ENCODE measurements around the gene IGFN1. TPM values are rescaled to one million over a fixed set of nuclear protein-coding genes. Genes with fewer than 3 reads are reported as not detected.

IGFN1 gene
- total and polyA plus RNA-seq, 4 donors, result 0.03 to 0.14 (median 0.08) TPM; not detected in 1

- no peak for TF ChIP-seq REST (IDR thresholded peaks at IDR 0.05)
- no peak for TF ChIP-seq FOXA2 (IDR thresholded peaks at IDR 0.05)
- no peak for TF ChIP-seq ZBTB33 (IDR thresholded peaks at IDR 0.05)
- no peak for TF ChIP-seq MAX (IDR thresholded peaks at IDR 0.05)
- no peak for TF ChIP-seq ATF3 (IDR thresholded peaks at IDR 0.05)
- TF ChIP-seq RXRA (IDR thresholded peaks at IDR 0.05), result no peak
- no peak for TF ChIP-seq NR2F2 (IDR thresholded peaks at IDR 0.05)
- no peak for TF ChIP-seq HNF4G (IDR thresholded peaks at IDR 0.05)
- Histone ChIP-seq H3K4me1 (ENCODE audit: control insufficient read depth in 4 of 4, insufficient read depth in 4 of 4, low read length in 3 of 4) (no peaks in the 10 kb centered on the region), H3K27me3 (ENCODE audit: control insufficient read depth in 4 of 4, insufficient read depth in 4 of 4, low read length in 3 of 4) (peaks cover 0 to 3% (median 0%) of the 10 kb centered on the region in 4 donors), H3K27ac (ENCODE audit: low read depth in 1 of 2, low read length in 2 of 2) (no peak overlapping the region), H3K4me3 (ENCODE audit: low read depth in 1 of 3, low read length in 3 of 3) (no peak overlapping the region), H3K9me3 (ENCODE audit: control insufficient read depth in 4 of 4, low read length in 3 of 4) (no peaks in the 10 kb centered on the region), H3K9ac (ENCODE audit: low read depth in 1 of 2, low read length in 2 of 2) (no peak overlapping the region), H3K36me3 (ENCODE audit: control insufficient read depth in 4 of 4, insufficient read depth in 3 of 4, low read depth in 1 of 4, low read length in 3 of 4) (no peaks in the 10 kb centered on the region)
- DNase-seq (ENCODE audit: low spot score), result no peak
- WGBS, result 85% methylated on average over 10 of the region's 10 CpGs
Measured at GRCh38 chr1:201272799-201273198, 82.2 kb downstream of the IGFN1 start.

- Histone ChIP-seq H3K27ac (ENCODE audit: low read depth in 1 of 2, low read length in 2 of 2) (no peak overlapping the region), H3K36me3 (ENCODE audit: control insufficient read depth in 4 of 4, insufficient read depth in 3 of 4, low read depth in 1 of 4, low read length in 3 of 4) (no peaks in the 10 kb centered on the region), H3K27me3 (ENCODE audit: control insufficient read depth in 4 of 4, insufficient read depth in 4 of 4, low read length in 3 of 4) (peaks cover 0 to 4% (median 0%) of the 10 kb centered on the region in 4 donors), H3K9me3 (ENCODE audit: control insufficient read depth in 4 of 4, low read length in 3 of 4) (no peaks in the 10 kb centered on the region), H3K4me1 (ENCODE audit: control insufficient read depth in 4 of 4, insufficient read depth in 4 of 4, low read length in 3 of 4) (no peaks in the 10 kb centered on the region), H3K4me3 (ENCODE audit: low read depth in 1 of 3, low read length in 3 of 3) (no peak overlapping the region), H3K9ac (ENCODE audit: low read depth in 1 of 2, low read length in 2 of 2) (no peak overlapping the region)
- no peak for TF ChIP-seq HNF4G (IDR thresholded peaks at IDR 0.05)
- TF ChIP-seq FOXA1 (IDR thresholded peaks at IDR 0.05), result no peak
- no peak for TF ChIP-seq ATF3 (IDR thresholded peaks at IDR 0.05)
- TF ChIP-seq MAX (IDR thresholded peaks at IDR 0.05), result no peak
- TF ChIP-seq SP1 (IDR thresholded peaks at IDR 0.05), result no peak
- TF ChIP-seq ZBTB33 (IDR thresholded peaks at IDR 0.05), result no peak
- no peak for TF ChIP-seq NR2F2 (IDR thresholded peaks at IDR 0.05)
- 93% methylated on average over 12 of the region's 12 CpGs for WGBS
- no peak for DNase-seq (ENCODE audit: low spot score)
Measured at GRCh38 chr1:201274616-201275252, 84.1 kb downstream of the IGFN1 start.
